NCI-H1436 treated with DMSO at 0.1 percent for 48 hours (cell line): Measurements from ENCODE around the gene ATOSA.
A peak's percentile ranks its signal among the peaks of the same experiment; 100 is the strongest.

ENCODE experiments used
- DNase-seq: peaks from one replicate; lab custom pipeline; 2025; lab: John Stamatoyannopoulos, UW

Gene ATOSA

GRCh38 chr15:52679232-52680040 lies at the start of gene ATOSA:
Gene ATOSA, minus strand, starts transcription at chr15:52679388. Its CDS starts 1,367 bp downstream, at chr15:52678021.
- peak; percentile 37 for DNase-seq

- no peak for DNase-seq
Observed at GRCh38 chr15:52728899-52729298, 49.7 kb upstream of the ATOSA start.

- no peak for DNase-seq
Observed at GRCh38 chr15:52727815-52728214, 48.6 kb upstream of the ATOSA start.

- no peak for DNase-seq
Observed at GRCh38 chr15:52726195-52726594, 47.0 kb upstream of the ATOSA start.

- DNase-seq: no peak
Observed at GRCh38 chr15:52718551-52718950, 39.4 kb upstream of the ATOSA start.

GRCh38 chr15:52717924-52718323 lies 38.7 kb upstream of the ATOSA start:
- DNase-seq: no peak

- no peak for DNase-seq
Observed at GRCh38 chr15:52717481-52717880, 38.3 kb upstream of the ATOSA start.

GRCh38 chr15:52716536-52716935 lies 37.3 kb upstream of the ATOSA start:
- no peak for DNase-seq

GRCh38 chr15:52715411-52715810 lies 36.2 kb upstream of the ATOSA start:
- no peak for DNase-seq

- no peak for DNase-seq
Observed at GRCh38 chr15:52714968-52715367, 35.8 kb upstream of the ATOSA start.

- DNase-seq: no peak
Observed at GRCh38 chr15:52710708-52711389, 31.7 kb upstream of the ATOSA start.

- DNase-seq: no peak
Observed at GRCh38 chr15:52710050-52710707, 31.0 kb upstream of the ATOSA start.

- peak; percentile 22 for DNase-seq
Observed at GRCh38 chr15:52709187-52709981, 30.2 kb upstream of the ATOSA start.

- no peak for DNase-seq
Observed at GRCh38 chr15:52706091-52706490, 26.9 kb upstream of the ATOSA start.

- no peak for DNase-seq
Observed at GRCh38 chr15:52702390-52702789, 23.2 kb upstream of the ATOSA start.

GRCh38 chr15:52699457-52699856 lies 20.3 kb upstream of the ATOSA start:
- no peak for DNase-seq

- no peak for DNase-seq
Observed at GRCh38 chr15:52698514-52698913, 19.3 kb upstream of the ATOSA start.

GRCh38 chr15:52697051-52697450 lies 17.9 kb upstream of the ATOSA start:
- no peak for DNase-seq

GRCh38 chr15:52695154-52695553 lies 16.0 kb upstream of the ATOSA start:
- DNase-seq: no peak

GRCh38 chr15:52689562-52689961 lies 10.4 kb upstream of the ATOSA start:
- DNase-seq: no peak

GRCh38 chr15:52683580-52683979 lies 4.4 kb upstream of the ATOSA start:
- no peak for DNase-seq

GRCh38 chr15:52682781-52683180 lies 3.6 kb upstream of the ATOSA start:
- DNase-seq: no peak
